ENCODE data around the gene SUN2. TPM values are rescaled to one million over a fixed set of nuclear protein-coding genes. Genes with fewer than 3 reads are reported as not detected.

SUN2 gene
- total and polyA plus RNA-seq, 9 of the 15 experiments (the other 6 are each of a cell fraction or from before 2014, with no cell fraction given): 0.11 to 42.6 (median 16.7) TPM

- no peak for FAIRE-seq
- ChIA-PET POLR2A (interaction anchor here (0.6 to 1.2 kb wide), 3 partner anchors 10 to 15 kb away, joined by 3 read pairs; no protein-coding TSS in a partner anchor), CTCF (ENCODE audit: low intra/inter-chr PET ratio) (no interaction called here)
Observed at GRCh38 chr22:38774496-38775166, 18.8 kb upstream of the SUN2 start.

More at GRCh38 chr22:38774496-38775166, 18.8 kb upstream of the SUN2 start:
- no peak overlapping the region for H2AFZ ChIP-seq (ENCODE audit: low read depth, low read length)
- no peak overlapping the region for H3K4me3 ChIP-seq
- no peak overlapping the region for H3K4me2 ChIP-seq (ENCODE audit: insufficient read depth, low read length)
- H3K27ac ChIP-seq (ENCODE audit: extremely low read depth, low read depth, low read length): no peak overlapping the region
- no TSS peak for BruUV-seq (replicated peaks)
- in situ Hi-C loops (cut with MboI) (no loop called here), intact Hi-C loops (cut with micrococcal nuclease) (no loop called here)
- WGBS (ENCODE audit: insufficient coverage, low coverage, missing lambda C conversion rate): 32% methylated on average over 9 of the region's 11 CpGs
- H3K4me1 ChIP-seq (replicated peaks in 1 of 2; ENCODE audit: control insufficient read depth in 2 of 2, insufficient read depth in 2 of 2, low read length in 2 of 2): peaks cover 0 to 12% of the 10 kb centered on the region in 2 experiments; a peak in 4 of 5 replicates
- no peaks in the 10 kb centered on the region for H3K79me2 ChIP-seq (ENCODE audit: control insufficient read depth, insufficient read depth, low read length)
- ATAC-seq: no peak
- no peaks in the 10 kb centered on the region for H3K9me1 ChIP-seq (ENCODE audit: control insufficient read depth, insufficient read depth, low read length)
- no peaks in the 10 kb centered on the region for H4K20me1 ChIP-seq (replicated peaks; ENCODE audit: control insufficient read depth, insufficient read depth, low read length)
- no peaks in the 10 kb centered on the region for H3K27me3 ChIP-seq (ENCODE audit: control insufficient read depth in 2 of 2, insufficient read depth in 2 of 2, low read length in 2 of 2)
- H3K36me3 ChIP-seq (ENCODE audit: control insufficient read depth, insufficient read depth, low read length): no peaks in the 10 kb centered on the region
- no peak for DNase-seq (ENCODE audit: extremely low read depth in 1 of 4, low spot score in 3 of 4)
- peak overlapping the region in 1 of 2 experiments; percentile 68; a peak in 2 of 4 replicates for H3K9ac ChIP-seq (ENCODE audit: insufficient read depth in 1 of 2, low read depth in 2 of 2, low read length in 2 of 2)
- TF ChIP-seq TBP (optimal IDR thresholded peaks at IDR 0.05; ENCODE audit: low read depth, low read length) (no peak), PRDM10 (IDR thresholded peaks at IDR 0.05; ENCODE audit: partially characterized antibody) (peak; percentile 77)
- no peaks in the 10 kb centered on the region for H3K9me3 ChIP-seq (replicated peaks; ENCODE audit: control insufficient read depth, insufficient read depth, low read depth, low read length)
